ENCODE measurements around the gene TTC28. TPM values are rescaled to one million over a fixed set of nuclear protein-coding genes. Genes with fewer than 3 reads are reported as not detected.

TTC28 gene
- total RNA-seq, 4 donors from 2014 or later, result 43.8 to 130 (median 92.0) TPM

DNA sequence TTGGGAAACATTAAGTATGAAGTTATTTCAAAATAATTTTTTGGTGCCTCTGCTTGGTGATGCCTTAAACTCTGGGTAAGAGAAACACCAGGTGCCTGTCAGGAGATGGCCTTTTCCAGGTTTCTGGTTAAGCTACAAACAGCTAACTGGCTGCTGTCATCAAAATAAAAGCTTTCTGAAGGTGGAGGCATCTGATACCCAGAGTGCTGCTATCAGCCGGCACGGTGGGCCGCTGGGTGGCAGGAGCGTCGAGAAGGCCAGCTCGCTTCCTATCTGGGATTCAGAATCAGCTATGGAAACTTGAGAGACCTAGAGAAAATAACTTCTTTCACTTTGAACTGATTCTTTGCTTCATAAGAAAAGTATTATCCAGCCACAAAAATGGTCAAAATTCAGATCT is 679.8 kb downstream of the TTC28 start:
- Histone ChIP-seq H3K4me1 (no peaks in the 10 kb centered on the region), H3K4me3 (no peak overlapping the region), H3K27me3 (no peaks in the 10 kb centered on the region), H3K27ac (no peak overlapping the region), H3K36me3 (no peaks in the 10 kb centered on the region), H3K9me3 (no peaks in the 10 kb centered on the region)
- no peak for DNase-seq
- intact Hi-C loops (cut with DNase I; ENCODE audit: low total_unique reads), result loop anchor here (10.0 kb wide), 1 partner anchor 1245 kb away; no protein-coding TSS in a partner anchor
- TF ChIP-seq, protein P1, sequence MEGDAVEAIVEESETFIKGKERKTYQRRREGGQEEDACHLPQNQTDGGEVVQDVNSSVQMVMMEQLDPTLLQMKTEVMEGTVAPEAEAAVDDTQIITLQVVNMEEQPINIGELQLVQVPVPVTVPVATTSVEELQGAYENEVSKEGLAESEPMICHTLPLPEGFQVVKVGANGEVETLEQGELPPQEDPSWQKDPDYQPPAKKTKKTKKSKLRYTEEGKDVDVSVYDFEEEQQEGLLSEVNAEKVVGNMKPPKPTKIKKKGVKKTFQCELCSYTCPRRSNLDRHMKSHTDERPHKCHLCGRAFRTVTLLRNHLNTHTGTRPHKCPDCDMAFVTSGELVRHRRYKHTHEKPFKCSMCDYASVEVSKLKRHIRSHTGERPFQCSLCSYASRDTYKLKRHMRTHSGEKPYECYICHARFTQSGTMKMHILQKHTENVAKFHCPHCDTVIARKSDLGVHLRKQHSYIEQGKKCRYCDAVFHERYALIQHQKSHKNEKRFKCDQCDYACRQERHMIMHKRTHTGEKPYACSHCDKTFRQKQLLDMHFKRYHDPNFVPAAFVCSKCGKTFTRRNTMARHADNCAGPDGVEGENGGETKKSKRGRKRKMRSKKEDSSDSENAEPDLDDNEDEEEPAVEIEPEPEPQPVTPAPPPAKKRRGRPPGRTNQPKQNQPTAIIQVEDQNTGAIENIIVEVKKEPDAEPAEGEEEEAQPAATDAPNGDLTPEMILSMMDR (IDR thresholded peaks at IDR 0.05), result no peak
- TF ChIP-seq POLR2A (IDR thresholded peaks at IDR 0.05), result no peak

DNA sequence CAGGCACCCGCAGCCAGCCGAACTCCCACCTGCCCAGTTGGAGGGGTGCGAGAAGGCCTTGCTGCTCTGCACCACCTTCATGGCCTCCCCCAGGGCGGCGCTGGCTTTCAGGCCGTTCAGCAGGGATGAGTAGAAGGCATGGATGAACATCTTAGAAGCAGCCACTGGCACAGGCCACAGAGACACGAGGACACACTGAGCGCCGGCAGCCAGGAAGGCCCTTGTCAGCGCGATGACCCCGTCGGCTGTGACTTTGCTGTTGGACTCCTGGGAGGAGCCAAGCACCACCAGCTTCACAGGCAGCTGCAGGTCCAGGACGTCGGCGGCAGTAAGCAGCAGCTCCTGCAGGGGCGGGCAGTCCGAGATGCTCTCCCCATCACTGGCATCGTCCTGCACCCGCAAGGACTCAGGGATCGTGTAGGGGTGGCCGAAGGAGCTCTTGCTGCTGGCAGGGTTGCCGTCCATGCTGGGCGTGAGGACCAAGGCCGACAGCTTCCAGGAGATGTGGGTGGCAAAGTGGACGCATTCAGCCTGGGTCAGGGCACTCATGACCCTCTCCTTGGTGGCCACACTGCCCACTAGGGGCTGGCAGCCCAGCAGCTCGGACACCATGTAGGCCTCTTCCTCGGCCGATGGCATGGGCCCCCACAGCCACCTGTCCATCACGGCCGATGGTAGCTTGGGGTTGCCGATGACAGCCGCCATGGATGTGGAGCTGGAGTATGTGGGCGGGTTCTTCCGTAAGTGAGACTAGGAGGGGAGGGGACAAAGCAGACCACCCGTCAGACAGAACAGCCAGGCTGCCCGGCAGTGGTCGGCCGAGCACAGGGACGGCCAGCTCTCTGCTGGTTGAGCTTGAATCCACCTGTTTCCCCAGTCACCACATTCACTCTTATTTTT is 680.9 kb downstream of the TTC28 start:
- no peak for DNase-seq
- H3K36me3 ChIP-seq, result no peaks in the 10 kb centered on the region

DNA sequence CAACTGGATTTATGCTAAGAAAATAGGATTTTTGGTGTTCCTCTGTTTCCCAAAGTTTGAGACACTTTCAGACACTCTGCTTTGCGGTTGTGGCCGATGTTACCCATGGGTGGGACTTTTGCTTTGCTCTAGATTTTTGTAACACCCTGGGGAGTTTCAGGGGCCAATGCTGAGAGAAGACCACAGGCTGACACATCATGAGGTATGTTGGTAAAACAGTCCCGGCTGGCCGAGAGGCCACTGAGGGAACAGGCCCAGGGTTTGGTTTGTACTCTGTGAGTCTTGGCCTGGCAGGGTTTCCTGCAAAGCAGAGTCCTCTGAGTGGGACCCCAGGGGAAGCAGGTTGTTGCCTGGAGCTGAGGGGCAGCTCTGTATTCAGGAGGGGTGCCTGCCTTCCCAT is 682.1 kb downstream of the TTC28 start:
- H3K27me3 ChIP-seq, result no peaks in the 10 kb centered on the region
- no peaks in the 10 kb centered on the region for H3K4me1 ChIP-seq
- intact Hi-C loops (cut with DNase I; ENCODE audit: low total_unique reads), result no loop called here
- no peak for TF ChIP-seq POLR2A (IDR thresholded peaks at IDR 0.05)
- TF ChIP-seq, protein P1 (IDR thresholded peaks at IDR 0.05), result no peak
- H3K36me3 ChIP-seq, result no peaks in the 10 kb centered on the region
- no peak overlapping the region for H3K4me3 ChIP-seq
- H3K9me3 ChIP-seq, result no peaks in the 10 kb centered on the region
- DNase-seq, result no peak
- no peak overlapping the region for H3K27ac ChIP-seq

More for the DNA sequence above, 680.9 kb downstream of the TTC28 start:
- H3K27me3 ChIP-seq, result no peaks in the 10 kb centered on the region
- H3K4me3 ChIP-seq, result no peak overlapping the region
- H3K27ac ChIP-seq, result no peak overlapping the region
- H3K9me3 ChIP-seq, result no peaks in the 10 kb centered on the region
- intact Hi-C loops (cut with DNase I; ENCODE audit: low total_unique reads), result no loop called here
- TF ChIP-seq, protein P1 (IDR thresholded peaks at IDR 0.05), result no peak
- no peak for TF ChIP-seq POLR2A (IDR thresholded peaks at IDR 0.05)
- H3K4me1 ChIP-seq, result no peaks in the 10 kb centered on the region

DNA sequence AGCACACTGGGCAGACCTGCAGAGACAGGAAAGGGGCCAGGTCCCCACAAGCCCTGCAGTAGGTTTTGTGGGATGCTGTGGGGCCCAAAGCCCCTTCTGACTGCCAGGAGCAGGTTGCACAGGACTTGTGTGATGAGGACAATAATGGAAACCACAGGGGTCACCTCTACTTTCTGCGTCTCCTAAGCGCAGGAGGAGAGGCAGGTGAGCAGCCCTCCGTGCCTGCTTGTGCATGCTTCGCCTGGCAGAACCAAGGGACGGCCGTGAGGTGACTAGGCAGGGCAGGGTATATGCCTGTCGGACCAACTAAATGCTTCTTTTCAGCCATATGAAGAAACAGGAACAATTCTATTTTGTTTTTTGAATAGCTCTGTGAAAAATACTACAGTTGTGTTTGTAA is 682.7 kb downstream of the TTC28 start:
- Histone ChIP-seq H3K27me3 (no peaks in the 10 kb centered on the region), H3K9me3 (no peaks in the 10 kb centered on the region), H3K27ac (no peak overlapping the region), H3K36me3 (no peaks in the 10 kb centered on the region), H3K4me3 (no peak overlapping the region), H3K4me1 (no peaks in the 10 kb centered on the region)
- intact Hi-C loops (cut with DNase I; ENCODE audit: low total_unique reads), result no loop called here
- DNase-seq, result no peak
- TF ChIP-seq, protein P1 (IDR thresholded peaks at IDR 0.05), result no peak
- no peak for TF ChIP-seq POLR2A (IDR thresholded peaks at IDR 0.05)

DNA sequence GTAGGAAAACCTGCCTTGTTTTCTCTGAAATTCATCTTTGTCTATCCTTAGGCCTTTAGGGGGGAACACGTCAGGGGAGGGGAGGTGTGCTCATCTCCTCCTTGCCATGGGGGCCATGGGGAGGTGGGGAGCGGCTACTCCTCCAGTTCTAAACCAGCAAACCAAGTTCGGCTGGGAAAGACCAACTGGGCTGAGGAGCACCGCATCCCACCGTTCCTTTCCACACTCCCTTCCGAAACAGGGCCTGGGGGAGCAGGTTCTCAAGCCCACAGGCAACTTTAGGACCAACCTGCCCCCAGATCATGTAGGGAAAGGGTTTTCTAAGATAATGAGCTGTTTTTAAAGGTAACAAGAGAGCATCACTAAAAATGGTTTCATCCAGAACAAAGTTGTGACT is 683.1 kb downstream of the TTC28 start:
- no peak for TF ChIP-seq POLR2A (IDR thresholded peaks at IDR 0.05)
- TF ChIP-seq, protein P1 (IDR thresholded peaks at IDR 0.05), result no peak
- DNase-seq, result no peak
- H3K4me1 ChIP-seq, result no peaks in the 10 kb centered on the region
- intact Hi-C loops (cut with DNase I; ENCODE audit: low total_unique reads), result no loop called here
- H3K27me3 ChIP-seq, result no peaks in the 10 kb centered on the region
- no peak overlapping the region for H3K27ac ChIP-seq
- no peaks in the 10 kb centered on the region for H3K9me3 ChIP-seq
- H3K4me3 ChIP-seq, result no peak overlapping the region
- no peaks in the 10 kb centered on the region for H3K36me3 ChIP-seq

Measured in uterus (tissue), 4 donors.